HG02852 (cell line): ENCODE measurements around the gene DOK3.

Source experiments
- ATAC-seq: cut with Tn5 transposase; IDR thresholded peaks from one replicate; pipeline ENCODE4 v1.9.1; 2021; ENCODE audit warnings: mild to moderate bottlenecking, moderate library complexity; ENCODE audit not compliant: unreplicated experiment

Gene DOK3

GRCh38 chr5:177514541-177514940 lies 4.9 kb upstream of the DOK3 start:
- ATAC-seq = no peak

- ATAC-seq = no peak
These were observed 3.9 kb upstream of the DOK3 start for GRCh38 chr5:177513500-177513899.

GRCh38 chr5:177512736-177513380 lies 3.2 kb upstream of the DOK3 start:
- no peak for ATAC-seq

- ATAC-seq = no peak
These were observed 2.4 kb upstream of the DOK3 start for GRCh38 chr5:177511796-177512675.

- ATAC-seq = no peak
These were observed 1.6 kb upstream of the DOK3 start for GRCh38 chr5:177511181-177511580.

- peak; percentile 38 for ATAC-seq
These were observed 984 bp upstream of the DOK3 start for GRCh38 chr5:177510567-177511053.

GRCh38 chr5:177509991-177510566 lies 453 bp upstream of the DOK3 start:
- peak; percentile 1 for ATAC-seq

GRCh38 chr5:177508837-177509236 lies 789 bp downstream of the DOK3 start:
- ATAC-seq = peak; percentile 36

- ATAC-seq = no peak
These were observed 1.4 kb downstream of the DOK3 start for GRCh38 chr5:177508221-177508611.

GRCh38 chr5:177507596-177508220 lies 1.9 kb downstream of the DOK3 start:
- no peak for ATAC-seq

GRCh38 chr5:177507165-177507564 lies 2.5 kb downstream of the DOK3 start:
- ATAC-seq = no peak

- no peak for ATAC-seq
These were observed 4.6 kb downstream of the DOK3 start for GRCh38 chr5:177505075-177505474.

GRCh38 chr5:177504086-177505056 lies 5.3 kb downstream of the DOK3 start:
- no peak for ATAC-seq

- no peak for ATAC-seq
These were observed 6.1 kb downstream of the DOK3 start for GRCh38 chr5:177503351-177504085.

GRCh38 chr5:177502886-177503285 lies 6.7 kb downstream of the DOK3 start:
- no peak for ATAC-seq

- no peak for ATAC-seq
These were observed 7.5 kb downstream of the DOK3 start for GRCh38 chr5:177501874-177502678.

GRCh38 chr5:177500685-177501522 lies 8.7 kb downstream of the DOK3 start:
- no peak for ATAC-seq

GRCh38 chr5:177499842-177500241 lies 9.8 kb downstream of the DOK3 start:
- no peak for ATAC-seq
